Pulmonary artery endothelial cell (primary cell): ENCODE measurements around the gene GPR68. TPM values are rescaled to one million over a fixed set of nuclear protein-coding genes. Genes with fewer than 3 reads are reported as not detected.

Experiments used
- DNase-seq: peaks from one replicate; pipeline ENCODE4 v3.0.0-alpha.2; 2011; ENCODE audit warnings: low read depth, low spot score
- total RNA-seq: library from RNA; depleted of rRNA; stranded (reverse); fragments of >200 nt; gene quantifications from 2 replicates; pipeline ENCODE4 v1.2.3, GENCODE V29; 2014

GPR68 gene
- total RNA-seq, result 0.46 and 1.3 TPM in 2 replicates

- no peak for DNase-seq
Observed at GRCh38 chr14:91244501-91244901, at the start of gene GPR68. Gene GPR68, minus strand, starts transcription at chr14:91244704. Its CDS starts 9,654 bp downstream, at chr14:91235050.

GRCh38 chr14:91294153-91294552 lies 49.6 kb upstream of the GPR68 start:
- no peak for DNase-seq

GRCh38 chr14:91293281-91293680 lies 48.8 kb upstream of the GPR68 start:
- DNase-seq, result no peak

- DNase-seq, result no peak
Observed at GRCh38 chr14:91292491-91292890, 48.0 kb upstream of the GPR68 start.

- no peak for DNase-seq
Observed at GRCh38 chr14:91291786-91292405, 47.4 kb upstream of the GPR68 start.

- DNase-seq, result no peak
Observed at GRCh38 chr14:91290986-91291385, 46.5 kb upstream of the GPR68 start.

GRCh38 chr14:91289464-91289863 lies 45.0 kb upstream of the GPR68 start:
- DNase-seq, result no peak

- DNase-seq, result no peak
Observed at GRCh38 chr14:91288876-91289275, 44.4 kb upstream of the GPR68 start.

GRCh38 chr14:91286530-91286937 lies 42.0 kb upstream of the GPR68 start:
- peak; percentile 20 for DNase-seq

GRCh38 chr14:91284791-91285548 lies 40.5 kb upstream of the GPR68 start:
- no peak for DNase-seq

- DNase-seq, result no peak
Observed at GRCh38 chr14:91284146-91284790, 39.8 kb upstream of the GPR68 start.

GRCh38 chr14:91283666-91284065 lies 39.2 kb upstream of the GPR68 start:
- no peak for DNase-seq

GRCh38 chr14:91282954-91283645 lies 38.6 kb upstream of the GPR68 start:
- no peak for DNase-seq

GRCh38 chr14:91281346-91281745 lies 36.8 kb upstream of the GPR68 start:
- no peak for DNase-seq

- no peak for DNase-seq
Observed at GRCh38 chr14:91280129-91280528, 35.6 kb upstream of the GPR68 start.

- no peak for DNase-seq
Observed at GRCh38 chr14:91279354-91279753, 34.9 kb upstream of the GPR68 start.

- DNase-seq, result no peak
Observed at GRCh38 chr14:91278383-91278715, 33.8 kb upstream of the GPR68 start.

- no peak for DNase-seq
Observed at GRCh38 chr14:91277546-91278382, 33.3 kb upstream of the GPR68 start.

- DNase-seq, result no peak
Observed at GRCh38 chr14:91274796-91275195, 30.3 kb upstream of the GPR68 start.

- DNase-seq, result no peak
Observed at GRCh38 chr14:91273885-91274273, 29.4 kb upstream of the GPR68 start.

- DNase-seq, result no peak
Observed at GRCh38 chr14:91273273-91273884, 28.9 kb upstream of the GPR68 start.
